TTC549 (cell line): Measurements from ENCODE around the gene RGMB.

Experiments used
- FAIRE-seq: peaks from 2 replicates; lab custom pipeline; 2012; peaks lifted over from hg19 to GRCh38; lab: Jason Lieb, UNC

The RGMB gene

GRCh38 chr5:98785244-98785643, 11.8 kb downstream of the RGMB start:
- no peak for FAIRE-seq

GRCh38 chr5:98786191-98786853, 12.9 kb downstream of the RGMB start:
- FAIRE-seq = no peak

GRCh38 chr5:98787131-98787719, 13.8 kb downstream of the RGMB start:
- FAIRE-seq = no peak

DNA sequence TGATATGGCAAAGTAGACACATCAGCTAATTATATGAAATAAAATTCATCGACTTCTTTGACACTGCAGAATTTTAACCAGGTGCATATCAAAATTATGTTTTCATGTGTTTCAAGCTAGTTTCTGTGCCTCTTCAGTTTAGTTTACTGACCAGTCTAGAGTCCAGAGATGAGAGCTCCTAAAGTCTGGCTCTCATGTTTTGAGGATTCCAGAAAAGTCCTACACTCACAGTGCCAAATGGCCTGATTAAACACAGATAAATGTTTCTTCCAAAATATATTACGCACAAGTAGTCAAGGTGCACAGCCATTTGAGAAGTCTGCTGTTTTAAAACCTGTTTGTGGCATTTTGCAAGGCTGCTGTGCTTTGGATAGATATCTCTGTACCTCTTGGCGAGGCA, 15.6 kb downstream of the RGMB start:
- no peak for FAIRE-seq

DNA sequence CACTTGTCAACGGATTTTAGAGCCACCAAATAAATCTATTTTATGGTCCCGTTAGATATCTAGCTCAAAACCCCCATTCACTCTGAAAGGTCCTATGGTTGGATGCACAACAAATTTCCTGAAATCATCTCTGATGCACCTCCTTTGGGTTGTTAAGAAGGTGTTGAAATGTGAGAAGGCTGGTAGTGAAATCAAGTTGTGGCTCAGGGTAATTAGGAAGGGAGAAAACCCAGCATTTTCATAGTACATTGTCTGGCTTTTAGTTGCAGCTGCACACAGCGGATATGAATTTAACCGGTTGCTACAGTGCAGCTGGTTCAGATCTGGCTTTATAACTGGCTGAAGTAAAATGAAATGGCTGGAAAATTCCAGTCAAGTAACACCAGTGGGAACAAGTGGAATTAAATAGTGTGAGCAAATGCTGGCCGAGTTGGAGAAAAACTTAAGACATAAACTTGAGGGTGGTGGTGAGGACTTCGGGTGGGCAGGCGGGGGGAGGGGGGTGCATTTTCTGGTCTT, 17.6 kb downstream of the RGMB start:
- no peak for FAIRE-seq

DNA sequence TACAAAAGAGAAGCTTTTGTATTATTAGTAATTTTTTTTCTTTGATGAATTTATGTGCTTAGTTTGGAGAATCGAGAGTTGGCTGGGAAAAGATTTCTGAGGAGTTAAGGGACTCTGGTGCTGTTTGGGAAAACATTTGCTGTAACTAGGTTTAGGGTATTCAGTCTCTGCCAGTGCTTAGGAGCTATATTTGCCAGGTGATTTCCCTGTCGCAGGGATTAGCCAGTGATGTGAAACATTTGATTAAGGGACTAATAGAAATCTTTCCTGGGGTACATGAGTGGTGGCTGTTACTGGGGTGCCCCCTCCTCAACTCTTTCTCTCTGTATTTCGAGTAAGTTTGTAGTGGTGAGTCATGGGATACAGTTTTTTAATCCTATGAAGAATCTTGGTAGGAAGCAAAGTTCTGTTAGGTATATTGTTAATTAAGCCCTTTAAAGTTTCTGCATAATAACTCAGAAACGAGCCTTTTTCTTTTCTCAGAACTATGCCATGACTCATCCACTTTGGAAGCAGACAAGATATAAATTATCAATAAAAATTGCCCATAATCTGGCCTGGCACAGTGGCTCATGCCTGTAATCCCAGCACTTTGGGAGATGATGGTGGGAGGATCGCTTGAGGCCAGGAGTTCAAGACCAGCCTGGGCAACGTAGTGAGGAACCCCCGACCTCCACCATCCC, 18.6 kb downstream of the RGMB start:
- FAIRE-seq = no peak

DNA sequence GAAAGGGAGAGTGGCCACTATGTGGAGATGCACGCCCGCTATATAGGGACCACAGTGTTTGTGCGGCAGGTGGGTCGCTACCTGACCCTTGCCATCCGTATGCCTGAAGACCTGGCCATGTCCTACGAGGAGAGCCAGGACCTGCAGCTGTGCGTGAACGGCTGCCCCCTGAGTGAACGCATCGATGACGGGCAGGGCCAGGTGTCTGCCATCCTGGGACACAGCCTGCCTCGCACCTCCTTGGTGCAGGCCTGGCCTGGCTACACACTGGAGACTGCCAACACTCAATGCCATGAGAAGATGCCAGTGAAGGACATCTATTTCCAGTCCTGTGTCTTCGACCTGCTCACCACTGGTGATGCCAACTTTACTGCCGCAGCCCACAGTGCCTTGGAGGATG, 19.8 kb downstream of the RGMB start:
- no peak for FAIRE-seq

DNA sequence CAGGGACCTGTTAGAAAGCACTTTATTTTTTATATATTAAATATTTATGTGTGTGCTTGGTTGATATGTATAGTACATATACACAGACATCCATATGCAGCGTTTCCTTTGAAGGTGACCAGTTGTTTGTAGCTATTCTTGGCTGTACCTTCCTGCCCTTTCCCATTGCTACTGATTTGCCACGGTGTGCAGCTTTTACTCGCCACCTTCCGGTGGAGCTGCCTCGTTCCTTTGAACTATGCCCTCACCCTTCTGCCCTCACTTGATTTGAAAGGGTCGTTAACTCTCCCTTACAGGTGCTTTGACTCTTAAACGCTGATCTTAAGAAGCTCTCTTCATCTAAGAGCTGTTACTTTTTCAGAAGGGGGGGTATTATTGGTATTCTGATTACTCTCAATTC, 20.5 kb downstream of the RGMB start:
- FAIRE-seq = no peak

- FAIRE-seq = no peak
Observed at GRCh38 chr5:98794414-98795080, 21.1 kb downstream of the RGMB start.

DNA sequence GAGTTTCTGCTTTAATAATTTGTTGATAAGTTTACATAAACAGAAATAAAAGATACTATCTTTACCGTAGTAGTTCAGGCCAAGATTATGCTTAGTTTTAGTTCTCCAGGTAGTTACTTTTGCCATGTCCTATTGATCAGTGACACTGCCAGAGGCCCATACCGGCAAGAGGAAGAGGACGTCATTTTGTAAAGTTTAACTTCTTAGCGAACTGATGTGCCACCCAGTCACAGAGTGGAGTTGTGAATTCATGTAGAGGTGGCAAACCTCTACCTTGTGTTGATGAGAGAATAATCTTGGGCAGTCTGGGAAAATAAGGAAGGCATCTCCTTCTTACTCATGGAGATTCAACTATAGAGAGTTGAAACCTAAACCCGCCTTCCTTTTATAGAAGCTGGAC, 21.8 kb downstream of the RGMB start:
- no peak for FAIRE-seq

- no peak for FAIRE-seq
Observed at GRCh38 chr5:98796197-98796972, 22.9 kb downstream of the RGMB start.

- no peak for FAIRE-seq
Observed at GRCh38 chr5:98798371-98798770, 24.9 kb downstream of the RGMB start.

- FAIRE-seq = no peak
Observed at GRCh38 chr5:98798847-98799246, 25.4 kb downstream of the RGMB start.

DNA sequence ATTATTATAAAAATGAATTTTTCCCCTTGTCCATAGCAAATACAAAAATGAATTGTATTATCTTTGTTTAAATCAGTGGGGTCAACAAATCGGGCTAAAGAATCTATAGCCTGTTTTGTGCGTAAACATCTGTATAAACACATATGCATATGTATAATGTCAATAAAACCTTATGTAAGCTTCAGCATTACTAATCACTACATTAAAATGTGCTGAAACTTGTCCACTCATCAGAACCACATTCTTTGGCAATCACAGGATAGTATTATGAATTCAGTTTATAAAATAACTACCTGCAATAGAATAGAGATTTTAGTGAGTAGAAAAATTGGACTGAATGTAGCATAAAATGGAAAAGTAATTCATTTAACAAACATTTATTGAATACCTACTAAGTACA, 30.6 kb downstream of the RGMB start:
- no peak for FAIRE-seq

- no peak for FAIRE-seq
Observed at GRCh38 chr5:98805070-98805469, 31.6 kb downstream of the RGMB start.

DNA sequence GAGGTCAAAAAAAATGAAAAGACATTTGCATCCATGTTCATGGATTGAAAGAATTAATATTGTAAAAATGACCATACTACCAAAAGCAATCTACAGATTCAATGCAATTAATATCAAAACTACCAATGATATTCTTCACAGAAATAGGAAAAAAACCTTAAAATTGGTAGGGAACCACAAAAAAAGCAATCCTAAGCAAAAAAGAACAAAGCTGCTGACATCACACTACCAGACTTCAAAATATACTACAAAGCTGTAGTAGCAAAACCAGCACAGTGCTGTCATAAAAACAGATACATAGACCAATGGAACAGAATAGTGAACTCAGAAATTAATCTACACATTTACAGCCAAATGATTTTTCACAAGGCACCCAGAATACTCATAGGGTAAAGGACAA, 34.3 kb downstream of the RGMB start:
- no peak for FAIRE-seq

DNA sequence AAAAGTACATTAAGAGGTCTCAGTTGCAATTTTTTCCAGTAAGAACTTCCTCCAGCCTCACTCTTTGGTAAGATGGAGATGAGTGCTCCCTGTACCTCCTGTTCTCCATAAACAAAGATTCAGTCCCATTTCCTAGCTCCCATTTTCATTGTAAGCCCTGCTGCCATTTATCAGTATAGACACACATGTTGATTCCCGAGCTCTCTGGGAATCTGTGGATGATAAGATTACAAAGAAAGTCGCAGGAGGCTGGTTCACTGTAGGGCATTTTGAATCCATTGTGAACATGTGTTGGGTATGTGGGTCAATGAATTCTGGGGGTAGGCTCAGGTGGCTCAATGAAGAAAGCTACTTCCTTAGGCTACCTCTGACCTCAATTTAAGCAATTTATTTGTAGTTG, 36.7 kb downstream of the RGMB start:
- no peak for FAIRE-seq

DNA sequence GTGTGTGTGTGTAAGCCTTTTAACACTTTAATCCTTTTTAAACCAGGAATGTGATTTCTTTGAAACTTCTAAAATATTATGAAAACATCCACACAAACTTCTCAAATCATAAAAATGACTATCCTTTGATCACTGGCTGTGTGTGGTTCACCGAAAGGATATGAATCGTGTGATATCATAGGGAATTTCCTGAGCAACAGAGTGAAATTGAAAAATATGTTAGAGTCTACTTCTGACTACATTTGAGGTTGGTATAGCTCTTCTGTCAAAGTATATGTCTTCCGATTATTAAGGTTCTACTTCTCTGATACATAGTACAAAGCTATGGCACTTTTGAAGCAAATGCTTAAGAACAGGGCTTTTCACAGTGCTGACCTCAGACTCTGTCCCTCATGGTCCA, 40.3 kb downstream of the RGMB start:
- no peak for FAIRE-seq

DNA sequence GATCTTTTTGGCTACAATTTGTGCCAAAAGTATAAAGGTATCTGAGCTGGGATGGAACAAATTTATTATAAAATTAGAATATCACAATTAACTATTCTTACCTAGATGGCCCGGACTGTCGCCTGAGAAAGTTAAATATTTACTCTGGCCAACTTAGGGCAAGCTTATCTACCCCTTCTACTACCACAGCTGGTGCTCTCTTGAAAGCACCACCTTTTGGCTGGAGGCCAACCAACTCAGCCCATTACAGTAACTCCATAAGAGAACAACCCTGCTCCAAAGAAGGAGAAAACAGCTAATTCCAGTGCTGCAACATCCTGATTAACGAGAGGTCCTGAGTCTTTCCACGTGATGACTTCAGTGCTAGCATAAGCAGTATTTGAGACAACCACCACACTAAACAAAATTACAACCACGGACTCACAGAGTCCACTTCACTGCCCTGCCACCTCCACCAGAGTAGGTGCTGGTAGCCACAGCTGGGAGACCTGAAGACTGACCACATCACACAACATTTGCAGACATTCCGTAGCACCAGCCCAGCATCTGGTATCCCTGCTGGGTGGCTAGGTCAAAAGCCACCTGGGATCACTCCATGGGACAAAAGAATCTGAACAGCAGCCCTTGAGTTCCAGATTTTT, 43.2 kb downstream of the RGMB start:
- no peak for FAIRE-seq

DNA sequence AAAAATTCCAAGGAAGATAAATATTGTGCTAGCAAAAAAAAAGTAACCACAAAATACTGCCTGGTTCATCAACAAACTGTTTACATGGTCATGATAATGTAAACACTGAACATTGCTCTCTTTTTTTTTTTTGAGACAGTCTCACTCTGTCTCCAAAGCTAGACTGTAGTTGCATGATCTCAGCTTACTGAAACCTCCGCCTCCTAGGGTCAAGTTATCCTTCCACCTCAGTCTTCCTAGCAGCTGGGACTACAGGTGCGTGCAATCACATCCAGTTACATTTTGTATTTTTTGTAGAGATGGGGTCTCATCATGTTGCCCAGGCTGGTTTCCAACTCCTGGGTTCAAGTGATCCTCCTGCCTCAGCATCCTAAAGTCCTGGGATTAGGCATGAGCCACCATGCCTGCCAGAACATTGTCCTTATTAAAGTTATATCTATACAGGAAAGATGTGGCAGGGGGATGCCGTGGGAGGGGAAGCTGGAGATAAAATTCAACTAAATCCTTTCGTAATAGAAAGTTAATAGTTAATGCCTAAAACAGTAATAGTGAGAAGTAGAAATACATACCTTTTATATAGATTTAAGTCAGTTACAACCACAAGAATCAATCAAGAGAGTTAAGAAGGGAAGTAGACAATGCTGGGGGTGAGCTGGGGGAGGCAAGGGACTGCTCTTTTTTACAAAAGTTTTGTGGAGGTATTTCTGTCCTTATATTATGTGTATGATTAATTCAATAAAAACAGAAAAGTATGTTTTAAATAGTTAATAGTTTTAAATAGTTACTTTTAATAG, 52.3 kb downstream of the RGMB start:
- no peak for FAIRE-seq

DNA sequence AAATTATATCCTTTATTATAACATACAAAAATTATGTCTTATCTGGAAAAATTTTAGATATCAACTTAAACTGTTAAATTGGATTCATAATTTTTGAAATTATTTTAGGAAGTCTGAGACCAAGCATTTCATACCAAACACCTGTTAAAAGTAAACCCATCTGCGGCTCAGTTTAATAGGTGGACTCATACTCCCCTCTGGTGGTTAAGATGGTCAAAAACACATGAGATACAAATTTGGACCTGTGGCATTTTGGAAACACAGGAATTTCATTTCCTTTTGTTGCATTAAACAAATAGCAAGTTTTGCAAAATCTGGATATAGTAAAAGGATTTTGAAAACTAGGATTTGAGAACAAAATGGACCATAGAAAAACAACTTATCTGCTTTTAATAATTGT, 53.7 kb downstream of the RGMB start:
- peak; percentile 82 for FAIRE-seq
